Measurements from ENCODE around the gene RALGAPA1.

DNA sequence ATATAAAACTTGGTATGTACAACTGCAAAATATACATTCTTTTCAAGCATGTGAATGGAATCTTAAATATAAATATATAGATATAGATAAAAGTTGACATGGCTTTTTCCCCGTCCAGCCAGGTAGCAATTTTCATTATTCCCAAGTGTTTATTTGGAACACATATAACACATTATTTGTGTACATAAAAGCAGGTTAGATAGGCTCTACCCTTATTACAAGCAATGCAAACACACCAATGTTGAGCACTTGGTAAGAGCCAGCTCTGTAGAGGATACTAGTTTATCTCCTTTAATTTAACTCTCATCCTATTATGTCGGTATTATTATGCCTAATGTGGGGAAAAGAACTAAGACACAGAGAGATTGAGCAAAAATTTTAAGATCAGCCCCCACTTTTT is 282.1 kb downstream of the RALGAPA1 start:
- no peak for TF ChIP-seq ZNF331 (CRISPR knock-in tag; IDR thresholded peaks at IDR 0.05; ENCODE audit: low read depth)
- TF ChIP-seq, protein P1, sequence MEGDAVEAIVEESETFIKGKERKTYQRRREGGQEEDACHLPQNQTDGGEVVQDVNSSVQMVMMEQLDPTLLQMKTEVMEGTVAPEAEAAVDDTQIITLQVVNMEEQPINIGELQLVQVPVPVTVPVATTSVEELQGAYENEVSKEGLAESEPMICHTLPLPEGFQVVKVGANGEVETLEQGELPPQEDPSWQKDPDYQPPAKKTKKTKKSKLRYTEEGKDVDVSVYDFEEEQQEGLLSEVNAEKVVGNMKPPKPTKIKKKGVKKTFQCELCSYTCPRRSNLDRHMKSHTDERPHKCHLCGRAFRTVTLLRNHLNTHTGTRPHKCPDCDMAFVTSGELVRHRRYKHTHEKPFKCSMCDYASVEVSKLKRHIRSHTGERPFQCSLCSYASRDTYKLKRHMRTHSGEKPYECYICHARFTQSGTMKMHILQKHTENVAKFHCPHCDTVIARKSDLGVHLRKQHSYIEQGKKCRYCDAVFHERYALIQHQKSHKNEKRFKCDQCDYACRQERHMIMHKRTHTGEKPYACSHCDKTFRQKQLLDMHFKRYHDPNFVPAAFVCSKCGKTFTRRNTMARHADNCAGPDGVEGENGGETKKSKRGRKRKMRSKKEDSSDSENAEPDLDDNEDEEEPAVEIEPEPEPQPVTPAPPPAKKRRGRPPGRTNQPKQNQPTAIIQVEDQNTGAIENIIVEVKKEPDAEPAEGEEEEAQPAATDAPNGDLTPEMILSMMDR (conservative IDR thresholded peaks at IDR 0.05; ENCODE audit: low read depth in 2 of 2), result no peak
- TF ChIP-seq EZH2phosphoT487 (IDR thresholded peaks at IDR 0.05; ENCODE audit: unreplicated experiment), result no peak
- TF ChIP-seq EZH2 (IDR thresholded peaks at IDR 0.05; ENCODE audit: low read depth, unreplicated experiment), result no peak
- TF ChIP-seq JUNB (IDR thresholded peaks at IDR 0.05; ENCODE audit: unreplicated experiment), result no peak

All from GM23338 (cell line).